Activated CD4-positive, alpha-beta T cell treated with anti-CD3 and anti-CD28 coated beads, Interleukin-2, amount 50 U/mL, for 24 hours (primary cell): Measurements from ENCODE around the gene CCNT2.
"Not testable (repeated sequence)": the region's sequence is repeated elsewhere in the genome, so short reads cannot be mapped to it uniquely, and the experiment has no call there.

Source experiments
- DNase-seq, 2 donors: peaks; one replicate each; pipeline ENCODE4 v3.0.0-alpha.2; 2020; ENCODE audit warnings: low read depth in 1 of 2, low spot score in 1 of 2

The CCNT2 gene

DNA sequence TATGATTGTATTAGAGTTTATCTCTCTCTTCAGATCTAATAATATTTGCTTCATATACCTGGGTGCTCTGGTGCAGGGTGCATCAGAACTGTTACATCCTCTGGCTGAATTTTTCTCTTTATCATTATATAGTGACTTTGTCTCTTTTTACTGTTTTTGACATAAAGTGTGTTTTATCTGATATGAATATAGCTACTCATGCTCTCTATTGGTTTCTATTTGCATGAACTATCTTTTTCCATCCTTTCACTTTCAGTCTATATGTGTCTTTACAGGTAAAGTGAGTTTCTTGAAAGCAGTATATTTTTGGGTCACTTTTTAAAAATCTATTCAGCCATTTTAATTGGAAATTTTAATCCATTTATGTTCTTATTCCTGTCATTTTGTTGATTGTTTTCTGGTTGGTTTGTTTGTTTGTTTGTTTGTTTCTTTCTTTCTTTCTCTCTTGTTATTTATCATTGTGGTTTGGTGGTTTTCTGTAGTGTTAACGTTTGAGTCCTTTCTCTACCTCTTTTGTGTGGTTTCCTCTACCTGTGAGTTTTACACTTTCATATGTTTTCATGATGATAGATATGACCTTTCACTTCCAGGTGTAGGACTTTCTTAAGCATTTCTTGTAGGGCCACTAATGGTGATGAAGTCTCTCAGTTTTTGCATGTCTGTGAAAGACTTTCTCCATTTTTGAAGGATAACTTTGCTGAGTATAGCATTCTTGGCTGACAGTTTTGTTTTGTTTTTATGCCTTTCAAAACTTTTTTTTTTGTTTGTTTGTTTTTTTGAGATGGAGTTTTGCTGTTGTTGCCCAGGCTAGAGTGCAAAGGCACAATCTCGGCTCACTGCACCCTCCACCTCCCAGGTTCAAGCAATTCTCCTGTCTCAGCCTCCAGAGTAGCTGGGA is 54.9 kb downstream of the CCNT2 start:
- DNase-seq, result no peak

DNA sequence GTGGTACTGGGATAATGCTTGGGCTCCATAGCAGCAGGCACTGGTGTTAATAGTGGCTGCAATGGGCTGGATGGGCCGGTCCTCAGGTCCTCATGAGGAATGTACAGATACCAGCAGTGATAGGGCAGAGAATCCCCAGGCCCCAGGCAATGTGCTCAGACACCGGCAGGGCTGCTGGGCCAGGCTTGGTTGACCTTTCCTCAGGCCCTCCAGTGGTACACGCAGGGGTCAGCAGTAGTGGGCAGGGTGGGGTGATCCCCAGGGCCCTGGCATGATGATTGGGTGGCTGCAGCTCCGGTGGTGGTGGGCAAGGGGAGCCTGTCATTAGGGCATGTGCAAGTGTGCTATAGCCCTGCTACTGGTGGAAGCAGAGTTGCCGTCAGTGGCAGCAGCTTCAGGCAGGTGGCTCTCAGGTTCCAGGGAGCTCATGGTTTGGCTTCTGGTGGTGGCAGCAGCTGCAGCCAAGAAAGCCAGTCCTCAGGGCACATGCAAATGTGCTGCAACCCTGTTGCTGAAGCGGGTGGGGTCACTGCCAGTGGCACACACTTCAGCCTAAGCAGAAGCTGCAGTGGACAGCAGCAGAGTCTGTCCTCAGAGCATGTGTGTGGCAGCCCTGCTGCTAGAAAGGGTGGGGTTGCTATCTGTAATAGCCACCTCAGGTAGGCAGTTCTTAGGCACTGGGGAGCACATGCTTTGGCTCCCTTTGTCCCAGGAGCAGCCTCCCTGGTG is 56.8 kb downstream of the CCNT2 start:
- DNase-seq, result no peak

DNA sequence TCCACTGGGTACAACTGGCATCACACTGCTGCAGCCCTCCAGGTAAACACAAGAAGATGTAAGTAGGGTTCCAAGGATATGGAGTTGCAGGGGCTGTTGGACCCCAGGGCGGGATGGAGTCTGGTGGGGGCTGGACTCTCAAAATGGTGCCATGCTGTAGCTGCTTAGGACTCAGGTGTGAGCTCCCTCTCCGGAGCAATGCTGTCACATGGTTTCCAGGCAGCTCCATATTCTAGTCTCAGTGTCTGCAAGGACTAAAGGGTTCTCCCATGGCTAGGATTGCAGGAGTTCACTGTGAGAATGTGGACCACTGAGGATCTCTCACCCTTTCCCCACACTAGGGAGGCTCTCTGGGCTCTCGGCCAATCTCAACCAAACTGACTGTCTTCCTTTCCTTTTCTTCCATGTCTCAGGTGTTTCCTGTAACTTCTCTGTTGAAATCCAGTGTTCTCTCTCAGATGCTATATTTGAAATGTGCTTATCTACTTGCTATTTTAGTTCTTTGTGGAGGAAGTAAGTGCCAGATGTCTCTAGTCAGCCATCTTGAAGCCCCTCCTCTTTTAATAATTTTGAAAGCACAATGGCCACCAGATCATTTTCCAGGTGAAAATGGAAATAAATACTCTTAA is 57.6 kb downstream of the CCNT2 start:
- no peak for DNase-seq

DNA sequence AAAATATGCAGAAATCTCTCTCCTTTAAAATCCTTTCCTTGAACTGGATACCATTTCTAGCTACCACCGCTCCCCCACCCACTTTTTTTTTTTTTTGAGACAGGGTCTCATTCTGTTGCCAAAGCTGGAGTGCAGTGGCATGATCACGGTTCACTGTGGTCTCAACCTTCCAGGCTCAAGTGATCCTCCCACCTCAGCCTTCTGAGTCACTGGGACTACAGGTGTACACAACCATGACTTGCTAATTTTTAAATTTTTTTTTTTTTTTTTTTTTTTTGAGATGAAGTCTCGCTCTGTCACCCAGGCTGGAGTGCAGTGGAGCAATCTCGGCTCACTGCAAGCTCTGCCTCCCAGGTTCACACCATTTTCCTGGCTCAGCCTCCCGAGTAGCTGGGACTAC is 58.5 kb downstream of the CCNT2 start:
- not testable (repeated sequence) for DNase-seq

DNA sequence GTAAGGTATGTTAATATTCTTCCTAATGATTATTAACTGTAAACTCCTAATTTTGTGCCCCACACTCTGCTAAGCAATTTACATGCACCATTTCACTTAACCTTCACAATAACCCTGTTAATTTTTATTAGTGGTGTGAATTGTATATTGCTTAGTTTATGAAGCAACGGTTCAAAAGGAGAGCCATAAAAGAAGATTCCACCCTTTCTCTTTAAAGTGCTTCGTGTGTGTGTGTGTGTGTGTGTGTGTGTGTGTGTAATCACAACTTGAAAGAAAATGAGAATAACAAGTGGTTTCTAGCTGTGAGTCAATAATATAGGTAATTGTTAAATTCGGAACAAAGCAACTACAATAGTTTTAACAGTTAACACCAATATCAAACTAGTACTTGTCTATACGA is 60.6 kb downstream of the CCNT2 start:
- no peak for DNase-seq

DNA sequence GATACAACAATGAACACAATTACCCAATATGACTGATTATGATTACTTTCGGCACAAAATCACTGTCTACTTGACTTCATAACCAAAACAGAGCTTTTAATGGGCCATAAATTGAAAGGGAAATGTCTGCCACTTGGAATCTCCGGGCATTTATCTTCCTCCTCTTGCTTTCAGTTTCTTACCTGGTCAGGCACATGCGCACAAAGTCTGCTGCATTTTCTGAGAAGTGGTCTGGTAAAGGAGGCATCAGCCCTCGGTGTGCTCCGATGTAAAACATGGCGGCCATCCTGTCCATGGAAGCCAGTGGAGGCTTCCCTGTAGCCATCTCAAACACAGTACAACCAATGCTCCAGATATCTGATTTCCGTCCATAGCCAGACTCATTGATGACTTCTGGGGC is 62.0 kb downstream of the CCNT2 start:
- DNase-seq, result no peak

DNA sequence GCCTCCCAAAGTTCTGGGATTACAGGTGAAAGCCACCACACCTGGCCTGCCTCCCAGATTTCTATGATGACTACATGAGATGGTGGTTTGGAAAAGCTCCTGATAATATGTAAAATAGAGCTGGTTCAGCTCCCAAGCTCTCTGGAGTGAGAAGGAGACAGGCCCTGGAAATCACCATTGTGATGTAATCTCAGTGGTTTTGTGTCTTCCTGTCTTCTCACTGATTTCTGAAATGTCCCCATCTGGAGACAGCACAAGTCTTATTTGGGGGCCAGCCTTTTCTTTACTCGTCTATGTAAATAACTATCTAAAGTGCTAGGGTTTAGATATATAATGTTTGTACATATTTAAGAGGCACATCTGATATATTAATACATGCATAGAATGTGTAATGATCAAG is 64.0 kb downstream of the CCNT2 start:
- DNase-seq, result no peak

DNA sequence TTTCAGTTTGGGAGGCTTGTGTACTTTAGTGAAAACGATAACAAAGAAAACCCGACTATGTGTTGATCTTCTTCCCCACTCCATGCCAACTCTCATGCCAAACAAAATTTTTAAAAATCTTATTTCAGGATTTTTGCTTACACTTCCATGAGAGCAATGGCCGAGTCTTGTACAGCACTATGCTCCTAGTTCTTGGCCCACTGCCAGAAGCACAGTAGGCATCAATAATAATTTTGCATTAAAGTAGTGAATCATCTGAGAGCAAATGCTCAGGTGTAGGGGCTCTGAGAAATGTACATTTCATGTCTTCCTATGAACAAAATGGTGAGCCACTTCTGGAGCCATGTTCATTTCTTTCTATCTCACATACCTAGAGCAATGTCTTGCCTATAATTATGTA is 66.4 kb downstream of the CCNT2 start:
- no peak for DNase-seq

DNA sequence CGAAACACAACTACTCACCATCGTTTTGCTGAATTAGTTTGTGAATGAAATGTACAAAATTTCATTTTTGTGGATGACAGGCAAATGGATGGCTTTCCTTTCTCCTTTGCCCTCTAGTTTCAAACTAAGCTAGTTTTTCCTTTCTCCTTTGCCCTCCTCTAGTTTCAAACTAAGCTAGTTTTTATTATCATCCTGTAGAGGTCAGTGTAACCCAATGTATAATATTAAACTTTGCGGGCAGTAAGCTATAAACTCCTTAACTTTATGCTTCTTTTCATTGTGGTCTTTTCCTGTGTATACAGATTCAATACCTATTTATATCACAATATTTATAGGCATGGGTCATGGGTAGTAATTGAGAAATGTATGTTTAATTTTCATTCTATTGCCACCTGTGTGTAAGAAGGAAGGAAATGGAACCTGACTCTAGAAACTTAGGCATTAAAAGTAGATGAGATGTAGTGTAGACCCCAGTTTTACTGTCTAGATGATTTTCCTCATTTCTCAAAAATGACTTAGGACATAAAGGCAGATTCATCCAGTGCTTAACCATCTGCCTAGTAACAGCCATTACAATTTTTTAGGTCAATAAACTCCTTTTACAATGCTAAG is 70.5 kb downstream of the CCNT2 start:
- no peak for DNase-seq

DNA sequence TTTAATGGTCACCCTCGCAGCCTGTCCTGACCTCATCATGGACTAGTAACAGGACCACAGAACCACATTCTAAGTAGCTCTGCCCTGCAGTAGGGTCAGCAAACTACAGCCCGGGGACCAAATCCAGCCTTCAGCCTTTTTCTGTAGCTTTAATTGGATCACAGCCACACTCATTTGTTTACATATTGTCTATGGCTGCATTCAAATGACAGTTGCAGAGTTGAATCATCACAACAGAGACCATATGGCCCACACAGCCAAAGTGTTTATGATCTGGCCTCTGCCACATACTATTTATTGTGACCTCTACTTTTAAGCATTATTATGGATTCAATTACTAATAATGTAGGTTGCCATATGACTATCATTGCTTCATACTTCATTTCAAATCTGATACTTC is 80.9 kb downstream of the CCNT2 start:
- no peak for DNase-seq

DNA sequence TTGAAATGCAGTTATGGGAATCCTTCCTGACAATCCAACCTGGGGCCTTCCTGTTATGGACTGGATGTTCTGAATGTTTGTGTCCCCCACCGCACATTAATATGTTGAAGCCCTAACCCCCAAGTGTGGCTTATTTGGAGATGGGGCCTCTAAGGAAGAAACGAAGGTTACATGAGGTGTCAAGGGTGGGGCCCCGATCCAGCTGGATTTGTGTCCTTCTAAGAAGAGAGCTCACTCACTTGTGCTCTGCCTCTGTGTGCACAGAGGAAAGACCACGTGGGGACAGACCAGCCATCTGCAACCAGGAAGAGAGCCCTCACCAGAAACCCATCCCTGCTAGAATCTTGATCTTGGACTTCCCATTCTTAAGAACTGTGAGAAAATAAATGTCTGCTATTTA is 84.2 kb downstream of the CCNT2 start:
- no peak for DNase-seq

DNA sequence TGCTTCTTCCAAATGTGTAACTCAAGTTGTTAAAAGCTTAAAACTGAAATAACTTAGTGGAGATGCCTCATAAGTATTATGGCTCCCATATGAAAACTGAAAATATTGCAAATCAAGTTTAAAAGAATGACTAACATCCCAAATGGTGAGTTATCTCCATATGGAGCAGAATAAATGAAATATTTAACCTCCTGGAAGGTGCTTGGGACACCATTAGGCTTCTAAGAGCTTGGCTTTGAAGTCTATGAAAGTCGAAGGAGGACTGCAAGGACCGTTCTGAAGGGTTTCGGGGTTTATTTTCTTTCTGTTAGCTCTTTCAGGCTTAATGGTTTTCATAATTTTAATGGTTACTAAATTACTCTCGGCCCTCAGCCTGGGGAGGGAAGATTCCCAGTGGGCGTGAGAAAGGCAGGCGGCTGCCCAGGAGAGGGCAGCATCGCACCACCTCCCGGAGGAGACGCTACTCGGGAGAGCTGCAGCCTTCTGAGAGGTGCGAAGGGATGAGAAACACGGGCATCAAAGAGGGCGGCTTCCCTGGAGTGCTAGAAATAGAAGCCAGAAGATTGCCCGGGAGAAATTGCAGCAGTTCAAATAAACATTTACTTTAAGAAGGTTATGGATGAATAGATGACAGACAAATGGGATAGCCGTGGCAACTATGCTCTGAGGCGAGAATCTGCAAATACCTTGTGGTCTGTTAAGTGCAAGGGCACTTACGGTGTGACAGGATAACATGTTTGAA is 85.6 kb downstream of the CCNT2 start:
- peak; percentile 61 to 66 for DNase-seq

DNA sequence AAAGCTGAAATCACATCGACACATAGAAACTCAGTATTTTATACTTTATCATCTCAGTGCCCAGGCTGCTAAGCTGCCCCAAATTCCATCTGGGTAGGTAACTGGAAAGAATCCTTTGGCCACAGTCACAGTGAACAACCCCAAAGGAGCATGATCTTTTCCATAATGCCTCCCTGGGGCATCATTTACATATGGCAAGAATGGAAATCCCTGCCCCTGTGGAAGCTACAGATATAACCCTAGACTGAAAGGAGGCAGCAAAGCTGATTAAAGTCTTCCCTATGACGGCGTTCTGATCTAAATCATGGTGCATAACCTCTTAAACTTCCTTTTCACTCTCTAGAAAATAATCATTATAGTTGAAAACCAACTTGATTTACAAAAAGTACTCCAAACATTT is 87.1 kb downstream of the CCNT2 start:
- DNase-seq, result no peak
